ENCODE data around the gene PAX6. TPM values are rescaled to one million over a fixed set of nuclear protein-coding genes. Genes with fewer than 3 reads are reported as not detected.

Gene PAX6
- total and polyA plus RNA-seq, 9 of the 15 experiments (the other 6 are each of a cell fraction or from before 2014, with no cell fraction given): 1.5 to 10.9 (median 5.3) TPM

GRCh38 chr11:31827455-31828206 is 16.5 kb upstream of the PAX6 start (continued):
- TF ChIP-seq THRA (IDR thresholded peaks at IDR 0.05): no peak

GRCh38 chr11:31826536-31827438 is 15.7 kb upstream of the PAX6 start:
- ATAC-seq (no peak; the same call in 2 of the 3 replicates), FAIRE-seq (no peak), DNase-seq (ENCODE audit: extremely low read depth in 1 of 4, low spot score in 3 of 4) (no peak)
- H3K4me1 ChIP-seq (replicated peaks in 1 of 2; ENCODE audit: control insufficient read depth in 2 of 2, insufficient read depth in 2 of 2, low read length in 2 of 2): peaks cover 0 to 13% of the 10 kb centered on the region in 2 experiments; a peak in 2 of 5 replicates
- no peaks in the 10 kb centered on the region for H3K9me1 ChIP-seq (ENCODE audit: control insufficient read depth, insufficient read depth, low read length)
- H3K36me3 ChIP-seq (ENCODE audit: control insufficient read depth, insufficient read depth, low read length): no peaks in the 10 kb centered on the region
- POLR2A ChIA-PET: no interaction called here
- H3K27ac ChIP-seq (ENCODE audit: extremely low read depth, low read depth, low read length): no peak overlapping the region
- H3K27me3 ChIP-seq (ENCODE audit: control insufficient read depth in 2 of 2, insufficient read depth in 2 of 2, low read length in 2 of 2): peaks cover 53 to 55% of the 10 kb centered on the region in 2 experiments; a peak in 4 of 5 replicates
- no peak overlapping the region for H3K9ac ChIP-seq (ENCODE audit: insufficient read depth in 1 of 2, low read depth in 2 of 2, low read length in 2 of 2)
- intact Hi-C loops (cut with micrococcal nuclease) (no loop called here), in situ Hi-C loops (cut with MboI) (no loop called here)
- H3K9me3 ChIP-seq (replicated peaks; ENCODE audit: control insufficient read depth, insufficient read depth, low read depth, low read length): no peaks in the 10 kb centered on the region
- no TSS peak for BruUV-seq (replicated peaks)
- CTCF ChIA-PET (ENCODE audit: low intra/inter-chr PET ratio): no interaction called here
- 17% methylated on average over 44 of the region's 55 CpGs for WGBS (ENCODE audit: insufficient coverage, low coverage, missing lambda C conversion rate)
- no peak overlapping the region for H3K4me3 ChIP-seq
- H3K4me2 ChIP-seq (ENCODE audit: insufficient read depth, low read length): no peak overlapping the region
- no peaks in the 10 kb centered on the region for H4K20me1 ChIP-seq (replicated peaks; ENCODE audit: control insufficient read depth, insufficient read depth, low read length)
- H2AFZ ChIP-seq (ENCODE audit: low read depth, low read length): no peak overlapping the region
- H3K79me2 ChIP-seq (ENCODE audit: control insufficient read depth, insufficient read depth, low read length): no peaks in the 10 kb centered on the region
- TF ChIP-seq STAT6 (CRISPR knock-in tag; IDR thresholded peaks at IDR 0.05): no peak
- TF ChIP-seq ZNF407 (IDR thresholded peaks at IDR 0.05; ENCODE audit: low read depth): no peak
- TF ChIP-seq SAFB (IDR thresholded peaks at IDR 0.05; ENCODE audit: borderline replicate concordance, low read depth, low read length): no peak

Data from K562 (cell line).